Loucy (cell line): Measurements from ENCODE around the gene SLU7.

Experiments used
- H2AFZ ChIP-seq: fragments of 200-600 bp; sonication (generic); 2 replicates; pipeline ENCODE4 v1.6.0; 2016; ENCODE audit warnings: antibody characterized with exemption, mild to moderate bottlenecking, low read length, moderate library complexity
- H3F3A ChIP-seq: fragments of 200-600 bp; 2 replicates; pipeline ENCODE4 v1.6.0; 2016; ENCODE audit warnings: antibody characterized with exemption, low read depth, mild to moderate bottlenecking
- H3K27me3 ChIP-seq: fragments of 200-600 bp; sonication (generic); 2 replicates; pipeline ENCODE4 v1.6.1; 2014; ENCODE audit warnings: low read length, mild to moderate bottlenecking; ENCODE audit not compliant: insufficient read depth, poor library complexity, severe bottlenecking
- H3K36me3 ChIP-seq: fragments of 200-600 bp; sonication (generic); 2 replicates; pipeline ENCODE4 v1.6.1; 2016; ENCODE audit warnings: low read length; ENCODE audit not compliant: insufficient read depth
- H3K4me1 ChIP-seq: fragments of 200-600 bp; sonication (generic); 2 replicates; pipeline ENCODE4 v1.5.1; 2014; ENCODE audit warnings: low read length, mild to moderate bottlenecking; ENCODE audit not compliant: insufficient read depth, poor library complexity, severe bottlenecking
- H3K4me2 ChIP-seq: fragments of 200-600 bp; sonication (generic); 2 replicates; pipeline ENCODE4 v1.6.0; 2014; ENCODE audit warnings: antibody characterized with exemption, low read length, low read depth, mild to moderate bottlenecking; ENCODE audit not compliant: poor library complexity, severe bottlenecking
- H3K4me3 ChIP-seq: fragments of 200-600 bp; sonication (generic); 2 replicates; pipeline ENCODE4 v1.5.1; 2014; ENCODE audit warnings: low read length, mild to moderate bottlenecking, mixed read lengths; ENCODE audit not compliant: poor library complexity, severe bottlenecking
- H3K79me2 ChIP-seq: fragments of 200-600 bp; sonication (generic); 2 replicates; pipeline ENCODE4 v1.6.1; 2014; ENCODE audit warnings: low read length; ENCODE audit not compliant: insufficient read depth
- H3K9ac ChIP-seq: fragments of 200-600 bp; sonication (generic); 2 replicates; pipeline ENCODE4 v1.6.0; 2014; ENCODE audit warnings: mild to moderate bottlenecking, low read depth, low read length, moderate library complexity; ENCODE audit not compliant: poor library complexity, severe bottlenecking
- H3K9me2 ChIP-seq: fragments of 200-600 bp; sonication (generic); replicated peaks from 2 replicates; pipeline ENCODE4 v1.6.1; 2016; ENCODE audit warnings: low read depth, low read length, mixed read lengths
- H3K9me3 ChIP-seq: fragments of 200-600 bp; sonication (generic); 2 replicates; pipeline ENCODE4 v1.6.1; 2014; ENCODE audit warnings: mild to moderate bottlenecking, antibody characterized with exemption, low read length, low read depth; ENCODE audit not compliant: insufficient read depth
- H4K20me1 ChIP-seq: fragments of 200-600 bp; sonication (generic); 2 replicates; pipeline ENCODE4 v1.6.0; 2014; ENCODE audit warnings: antibody characterized with exemption, low read length, mild to moderate bottlenecking; ENCODE audit not compliant: insufficient read depth, poor library complexity, severe bottlenecking
- CTCF ChIP-seq: fragments of 200-600 bp; sonication (generic); conservative IDR thresholded peaks from 2 replicates; pipeline ENCODE4 v1.5.1; 2014; ENCODE audit warnings: mild to moderate bottlenecking, antibody characterized with exemption, low read length
- EZH2phosphoT487 ChIP-seq: fragments of 200-600 bp; IDR thresholded peaks from 2 replicates; pipeline ENCODE4 v1.6.1; 2018; ENCODE audit warnings: antibody characterized with exemption, mild to moderate bottlenecking, moderate library complexity, borderline replicate concordance

The SLU7 gene

GRCh38 chr5:160450164-160450932 lies 31.5 kb upstream of the SLU7 start:
- Histone ChIP-seq H3K36me3 (no peaks in the 10 kb centered on the region), H3K4me1 (peaks cover 2% of the 10 kb centered on the region), H3K9me2 (no peaks in the 10 kb centered on the region), H3K79me2 (no peaks in the 10 kb centered on the region), H3K9ac (no peak overlapping the region), H3K4me3 (no peak overlapping the region), H3K27me3 (no peaks in the 10 kb centered on the region), H3F3A (no peaks in the 10 kb centered on the region), H4K20me1 (no peaks in the 10 kb centered on the region), H3K9me3 (no peaks in the 10 kb centered on the region), H2AFZ (no peak overlapping the region), H3K4me2 (no peak overlapping the region)
- no peak for TF ChIP-seq EZH2phosphoT487
- no peak for TF ChIP-seq CTCF

GRCh38 chr5:160449458-160449857 lies 30.6 kb upstream of the SLU7 start:
- Histone ChIP-seq H3K36me3 (no peaks in the 10 kb centered on the region), H3K9ac (no peak overlapping the region), H3K4me1 (no peaks in the 10 kb centered on the region), H3K4me3 (no peak overlapping the region), H3K9me3 (no peaks in the 10 kb centered on the region), H3K27me3 (no peaks in the 10 kb centered on the region), H3K9me2 (no peaks in the 10 kb centered on the region), H3F3A (no peaks in the 10 kb centered on the region), H3K79me2 (no peaks in the 10 kb centered on the region), H4K20me1 (no peaks in the 10 kb centered on the region), H2AFZ (no peak overlapping the region), H3K4me2 (no peak overlapping the region)
- no peak for TF ChIP-seq EZH2phosphoT487
- no peak for TF ChIP-seq CTCF

GRCh38 chr5:160448886-160449285 lies 30.0 kb upstream of the SLU7 start:
- H3K36me3 ChIP-seq: no peaks in the 10 kb centered on the region
- no peaks in the 10 kb centered on the region for H3K9me3 ChIP-seq
- TF ChIP-seq CTCF: no peak
- TF ChIP-seq EZH2phosphoT487: no peak
- H3K79me2 ChIP-seq: no peaks in the 10 kb centered on the region
- H3K27me3 ChIP-seq: no peaks in the 10 kb centered on the region
- no peak overlapping the region for H2AFZ ChIP-seq
- no peak overlapping the region for H3K4me2 ChIP-seq
- H4K20me1 ChIP-seq: no peaks in the 10 kb centered on the region
- no peaks in the 10 kb centered on the region for H3K4me1 ChIP-seq
- H3K9me2 ChIP-seq: no peaks in the 10 kb centered on the region
- no peak overlapping the region for H3K9ac ChIP-seq
- no peak overlapping the region for H3K4me3 ChIP-seq
- H3F3A ChIP-seq: no peaks in the 10 kb centered on the region
